Endothelial cell of umbilical vein (primary cell): ENCODE results near the gene SQOR. TPM values are rescaled to one million over a fixed set of nuclear protein-coding genes. Genes with fewer than 3 reads are reported as not detected.

Experiments
- BruUV-seq: library from RNA; stranded (reverse); fragments of 400-500 nt; replicated peaks from 2 replicates; lab custom pipeline; 2021; lab: Mats Ljungman, UMichigan
- CTCF ChIA-PET: fragments of 300-600, 350-600 bp; sonication (Branson Sonifier 250); formaldehyde crosslinking; loops from one replicate; lab custom pipeline; 2021; ENCODE audit warnings: antibody characterized with exemption, inconsistent platforms; lab: Charles Lee
- POLR2A ChIA-PET: fragments of 300-600, 350-600 bp; sonication (Branson Sonifier 250); formaldehyde crosslinking; loops from one replicate; lab custom pipeline; 2021; ENCODE audit warnings: antibody characterized with exemption, inconsistent platforms; lab: Charles Lee
- DNase-seq: peaks from one replicate; pipeline ENCODE4 v3.0.0-alpha.2; 2011; ENCODE audit warnings: low read depth, low spot score
- FAIRE-seq: peaks from 2 replicates; lab custom pipeline; 2011; peaks lifted over from hg19 to GRCh38; lab: Jason Lieb, UNC
- H2AFZ ChIP-seq: 2 replicates; pipeline ENCODE4 v1.6.0; 2012; ENCODE audit warnings: low read depth, low read length, control low read depth, inconsistent platforms
- H3K27ac ChIP-seq: 2 replicates; pipeline ENCODE4 v1.5.1; 2011; ENCODE audit warnings: low read depth, mild to moderate bottlenecking, control low read depth, low read length, moderate library complexity; ENCODE audit not compliant: insufficient read depth
- H3K27me3 ChIP-seq, 2 experiments: 2 replicates each; pipeline versions ENCODE4 v1.6.0 to v1.6.1; 2011; ENCODE audit warnings: low read length in 2 of 2, mixed read lengths in 1 of 2; ENCODE audit not compliant: control insufficient read depth in 2 of 2, insufficient read depth in 2 of 2
- H3K36me3 ChIP-seq, 2 experiments: 2 replicates in 1 of 2; 3 replicates in 1 of 2; pipeline ENCODE4 v1.5.1; 2011; ENCODE audit warnings: low read length in 2 of 2, mild to moderate bottlenecking in 1 of 2, moderate library complexity in 1 of 2; ENCODE audit not compliant: control insufficient read depth in 2 of 2, insufficient read depth in 2 of 2; ENCODE audit errors: extremely low read depth in 1 of 2
- H3K4me1 ChIP-seq: 3 replicates; pipeline ENCODE4 v1.5.1; 2011; ENCODE audit warnings: mild to moderate bottlenecking, low read length; ENCODE audit not compliant: control insufficient read depth, insufficient read depth; ENCODE audit errors: extremely low read depth
- H3K4me2 ChIP-seq: 2 replicates; pipeline ENCODE4 v1.6.1; 2011; ENCODE audit warnings: low read length, control low read depth, mixed read lengths; ENCODE audit not compliant: insufficient read depth
- H3K4me3 ChIP-seq, 3 experiments: fragments of 200-600 bp in 1 of 3; sonication (generic), shearing (Covaris generic) in 1 of 3; replicated peaks in 1 of 3; 2 replicates each; pipeline ENCODE4 v1.5.1; 2011 to 2016; ENCODE audit warnings: control low read depth in 3 of 3, low read length in 3 of 3, mild to moderate bottlenecking in 2 of 3, inconsistent platforms in 1 of 3, low read depth in 1 of 3, moderate library complexity in 1 of 3; ENCODE audit not compliant: insufficient read depth in 1 of 3
- H3K79me2 ChIP-seq: 2 replicates; pipeline ENCODE4 v1.6.0; 2012; ENCODE audit warnings: low read length, inconsistent platforms; ENCODE audit not compliant: control insufficient read depth, insufficient read depth
- H3K9ac ChIP-seq: replicated peaks from 2 replicates; pipeline ENCODE3; 2011; ENCODE audit warnings: low read length, control low read depth; ENCODE audit not compliant: insufficient read depth; ENCODE audit errors: extremely low read depth
- H3K9me1 ChIP-seq: replicated peaks from 3 replicates; pipeline ENCODE4 v1.6.0; 2011; ENCODE audit warnings: mild to moderate bottlenecking, low read length; ENCODE audit not compliant: control insufficient read depth, insufficient read depth; ENCODE audit errors: extremely low read depth
- H3K9me3 ChIP-seq: replicated peaks from 2 replicates; pipeline ENCODE4 v1.5.1; 2012; ENCODE audit warnings: low read length, inconsistent platforms; ENCODE audit not compliant: control insufficient read depth, insufficient read depth
- H4K20me1 ChIP-seq: replicated peaks from 2 replicates; pipeline ENCODE3; 2011; ENCODE audit warnings: mild to moderate bottlenecking, low read length; ENCODE audit not compliant: control insufficient read depth, insufficient read depth; ENCODE audit errors: extremely low read depth
- EZH2 ChIP-seq: IDR thresholded peaks from 2 replicates; pipeline ENCODE4 v1.6.1; 2012; ENCODE audit warnings: borderline replicate concordance, low read depth, mild to moderate bottlenecking, moderate library complexity, low read length, inconsistent platforms; ENCODE audit not compliant: severe bottlenecking
- FOS ChIP-seq: IDR thresholded peaks from 2 replicates; pipeline ENCODE4 v1.6.1; 2011; ENCODE audit warnings: mild to moderate bottlenecking, low read length, moderate library complexity, borderline replicate concordance; ENCODE audit not compliant: insufficient read depth
- GATA2 ChIP-seq: IDR thresholded peaks from 2 replicates; pipeline ENCODE4 v1.7.0; 2011; ENCODE audit warnings: low read depth, mild to moderate bottlenecking, moderate library complexity, mixed read lengths, low read length; ENCODE audit not compliant: insufficient read length, insufficient read depth
- JUN ChIP-seq: IDR thresholded peaks from 2 replicates; pipeline ENCODE4 v1.6.1; 2011; ENCODE audit warnings: borderline replicate concordance, low read depth; ENCODE audit not compliant: insufficient read length, insufficient read depth
- MYC ChIP-seq: IDR thresholded peaks from one replicate; pipeline ENCODE4 v1.6.1; 2011; ENCODE audit warnings: mild to moderate bottlenecking, low read depth, low read length
- POLR2A ChIP-seq: IDR thresholded peaks from 2 replicates; pipeline ENCODE4 v1.6.1; 2012; ENCODE audit warnings: low read depth, mild to moderate bottlenecking, control low read depth, low read length
- POLR2AphosphoS5 ChIP-seq: IDR thresholded peaks from 2 replicates; pipeline ENCODE4 v1.6.1; 2012; ENCODE audit warnings: low read depth, mild to moderate bottlenecking, control low read depth, low read length, moderate library complexity; ENCODE audit not compliant: insufficient read depth
- dilution Hi-C: fragments of 300-500 bp; cut with MboI; formaldehyde crosslinking; loops from one replicate; pipeline ENCODE4 v1.15.0; 2019; ENCODE audit warnings: low sequenced_read_pairs; ENCODE audit not compliant: extremely low pct_ligation_motif_present
- intact Hi-C: fragments of 100-400 bp; cut with micrococcal nuclease; formaldehyde crosslinking; loops from one replicate; pipeline ENCODE4 v1.10.0; 2022
- polyA plus RNA-seq, 4 experiments: library from polyadenylated mRNA; depleted of rRNA in 3 of 4; stranded (reverse) in 3 of 4; unstranded in 1 of 4; fragments of >200 nt; gene quantifications; 2 replicates each; pipeline versions ENCODE4 v1.2.1 to v1.2.3, GENCODE V29; 2011 to 2012; ENCODE audit warnings: missing spikeins in 1 of 4
- total RNA-seq: library from RNA; stranded (reverse); gene quantifications from 2 replicates; pipeline ENCODE4 v1.2.3, GENCODE V29; 2021
- TF ChIP-seq, protein P1 (sequence below), 2 donors: IDR thresholded peaks; 1 replicate in 1 of 2; 2 replicates in 1 of 2; pipeline ENCODE4 v1.5.1; 2011; ENCODE audit warnings: low read length in 2 of 2, mild to moderate bottlenecking in 2 of 2, moderate library complexity in 2 of 2, control low read depth in 1 of 2, inconsistent platforms in 1 of 2, low read depth in 1 of 2; ENCODE audit not compliant: insufficient read depth in 1 of 2; ENCODE audit errors: extremely low read depth in 1 of 2
- TF ChIP-seq, protein P2 (sequence below): IDR thresholded peaks from 2 replicates; pipeline ENCODE4 v1.6.1; 2011; ENCODE audit not compliant: insufficient read depth, insufficient read length

Gene SQOR
- total and polyA plus RNA-seq, 2 donors (not counting 3 experiments of a cell fraction or from before 2014, with no cell fraction given), result 12.9 to 17.9 TPM

DNA sequence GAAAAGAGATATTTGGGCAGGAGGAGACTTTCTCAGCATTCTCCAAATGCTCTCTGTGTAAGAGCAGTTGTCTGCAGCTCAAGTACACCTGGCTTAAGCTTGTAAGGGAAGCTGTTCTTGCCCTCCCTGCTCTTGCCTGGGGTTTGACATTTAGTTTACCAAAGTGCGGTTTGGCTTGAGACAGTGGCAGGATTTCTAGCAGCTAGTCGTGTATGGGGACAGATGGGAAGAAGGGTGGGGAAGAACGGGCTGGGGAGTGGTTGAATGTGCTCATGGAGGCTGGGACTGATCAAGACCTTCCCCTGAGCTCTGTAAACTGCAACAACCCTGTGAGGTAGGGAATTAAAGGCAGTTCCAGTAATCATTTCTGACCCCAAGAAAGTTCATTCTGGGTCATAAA lies 39.8 kb downstream of the SQOR start:
- Histone ChIP-seq H3K9ac (no peak overlapping the region), H3K27ac (no peak overlapping the region), H2AFZ (no peak overlapping the region), H3K36me3 (no peaks in the 10 kb centered on the region), H3K79me2 (no peaks in the 10 kb centered on the region), H4K20me1 (no peaks in the 10 kb centered on the region), H3K9me1 (no peaks in the 10 kb centered on the region), H3K4me1 (peaks cover 9% of the 10 kb centered on the region), H3K9me3 (no peaks in the 10 kb centered on the region), H3K4me2 (no peak overlapping the region), H3K27me3 (no peaks in the 10 kb centered on the region), H3K4me3 (no peak overlapping the region)
- POLR2A ChIA-PET, result no interaction called here
- dilution Hi-C loops, result no loop called here
- CTCF ChIA-PET, result interaction anchor here (0.9 kb wide), 1 partner anchor 14 kb away, joined by 4 read pairs; no protein-coding TSS in a partner anchor
- intact Hi-C loops, result no loop called here
- FAIRE-seq, result no peak
- BruUV-seq, result no TSS peak
- DNase-seq, result no peak
- no peak for TF ChIP-seq POLR2A
- TF ChIP-seq EZH2, result no peak
- no peak for TF ChIP-seq MYC
- no peak for TF ChIP-seq JUN
- TF ChIP-seq, protein P1, sequence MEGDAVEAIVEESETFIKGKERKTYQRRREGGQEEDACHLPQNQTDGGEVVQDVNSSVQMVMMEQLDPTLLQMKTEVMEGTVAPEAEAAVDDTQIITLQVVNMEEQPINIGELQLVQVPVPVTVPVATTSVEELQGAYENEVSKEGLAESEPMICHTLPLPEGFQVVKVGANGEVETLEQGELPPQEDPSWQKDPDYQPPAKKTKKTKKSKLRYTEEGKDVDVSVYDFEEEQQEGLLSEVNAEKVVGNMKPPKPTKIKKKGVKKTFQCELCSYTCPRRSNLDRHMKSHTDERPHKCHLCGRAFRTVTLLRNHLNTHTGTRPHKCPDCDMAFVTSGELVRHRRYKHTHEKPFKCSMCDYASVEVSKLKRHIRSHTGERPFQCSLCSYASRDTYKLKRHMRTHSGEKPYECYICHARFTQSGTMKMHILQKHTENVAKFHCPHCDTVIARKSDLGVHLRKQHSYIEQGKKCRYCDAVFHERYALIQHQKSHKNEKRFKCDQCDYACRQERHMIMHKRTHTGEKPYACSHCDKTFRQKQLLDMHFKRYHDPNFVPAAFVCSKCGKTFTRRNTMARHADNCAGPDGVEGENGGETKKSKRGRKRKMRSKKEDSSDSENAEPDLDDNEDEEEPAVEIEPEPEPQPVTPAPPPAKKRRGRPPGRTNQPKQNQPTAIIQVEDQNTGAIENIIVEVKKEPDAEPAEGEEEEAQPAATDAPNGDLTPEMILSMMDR (IDR thresholded peaks at IDR 0.05; ENCODE audit: extremely low read depth in 1 of 2, insufficient read depth in 1 of 2, low read depth in 1 of 2, low read length in 2 of 2), result no peak
- TF ChIP-seq GATA2, result no peak
- TF ChIP-seq FOS, result no peak
- TF ChIP-seq, protein P2, sequence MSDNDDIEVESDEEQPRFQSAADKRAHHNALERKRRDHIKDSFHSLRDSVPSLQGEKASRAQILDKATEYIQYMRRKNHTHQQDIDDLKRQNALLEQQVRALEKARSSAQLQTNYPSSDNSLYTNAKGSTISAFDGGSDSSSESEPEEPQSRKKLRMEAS, result no peak
- TF ChIP-seq POLR2AphosphoS5, result no peak
